HL-60 (cell line): ENCODE measurements around the gene TREH.

Experiments
- GABPA ChIP-seq: IDR thresholded peaks from 2 replicates; pipeline ENCODE4 v1.6.1; 2012; ENCODE audit warnings: low read depth
- POLR2AphosphoS5 ChIP-seq: IDR thresholded peaks from 2 replicates; pipeline ENCODE4 v1.6.1; 2012; ENCODE audit warnings: low read depth
- TF ChIP-seq, protein P1 (sequence below): IDR thresholded peaks from one replicate; pipeline ENCODE4 v1.5.1; 2011; ENCODE audit warnings: low read length, control low read depth, inconsistent platforms; ENCODE audit not compliant: insufficient read depth
- TF ChIP-seq, protein P2 (sequence below): IDR thresholded peaks from 2 replicates; pipeline ENCODE4 v1.6.1; 2012; ENCODE audit warnings: low read depth; ENCODE audit not compliant: insufficient replicate concordance

DNA sequence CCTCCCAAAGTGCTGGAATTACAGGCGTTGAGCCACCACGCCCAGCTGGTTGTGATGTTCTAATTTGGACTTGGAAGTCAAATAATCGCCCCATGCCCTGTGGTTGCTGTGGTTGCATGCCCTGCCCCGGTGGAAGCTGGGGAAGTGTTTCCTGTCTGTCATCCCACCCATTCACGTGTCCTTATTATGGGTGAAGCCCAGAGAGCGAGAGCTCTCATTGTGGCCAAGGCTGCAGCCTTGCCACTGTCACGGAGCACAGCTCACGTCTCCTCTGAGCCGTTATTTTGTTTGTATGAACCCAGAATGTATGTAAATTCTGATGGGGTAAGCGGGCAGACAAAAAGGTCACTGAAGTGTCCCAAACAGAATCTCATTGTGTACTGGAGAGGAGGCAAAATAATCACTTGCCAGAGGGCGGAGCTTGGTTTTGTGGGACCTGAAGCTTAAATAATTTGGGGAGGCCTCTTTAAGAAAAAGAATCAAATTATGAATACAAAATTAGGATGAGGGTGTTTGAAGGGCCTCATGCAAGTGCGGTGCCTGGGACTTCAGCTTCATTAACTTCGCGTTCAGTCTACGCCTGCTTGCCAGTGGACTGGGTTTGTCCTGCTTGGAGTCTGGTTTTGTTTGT lies 25.8 kb upstream of the TREH start:
- TF ChIP-seq, protein P1, sequence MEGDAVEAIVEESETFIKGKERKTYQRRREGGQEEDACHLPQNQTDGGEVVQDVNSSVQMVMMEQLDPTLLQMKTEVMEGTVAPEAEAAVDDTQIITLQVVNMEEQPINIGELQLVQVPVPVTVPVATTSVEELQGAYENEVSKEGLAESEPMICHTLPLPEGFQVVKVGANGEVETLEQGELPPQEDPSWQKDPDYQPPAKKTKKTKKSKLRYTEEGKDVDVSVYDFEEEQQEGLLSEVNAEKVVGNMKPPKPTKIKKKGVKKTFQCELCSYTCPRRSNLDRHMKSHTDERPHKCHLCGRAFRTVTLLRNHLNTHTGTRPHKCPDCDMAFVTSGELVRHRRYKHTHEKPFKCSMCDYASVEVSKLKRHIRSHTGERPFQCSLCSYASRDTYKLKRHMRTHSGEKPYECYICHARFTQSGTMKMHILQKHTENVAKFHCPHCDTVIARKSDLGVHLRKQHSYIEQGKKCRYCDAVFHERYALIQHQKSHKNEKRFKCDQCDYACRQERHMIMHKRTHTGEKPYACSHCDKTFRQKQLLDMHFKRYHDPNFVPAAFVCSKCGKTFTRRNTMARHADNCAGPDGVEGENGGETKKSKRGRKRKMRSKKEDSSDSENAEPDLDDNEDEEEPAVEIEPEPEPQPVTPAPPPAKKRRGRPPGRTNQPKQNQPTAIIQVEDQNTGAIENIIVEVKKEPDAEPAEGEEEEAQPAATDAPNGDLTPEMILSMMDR, result no peak
- TF ChIP-seq POLR2AphosphoS5 (peak; percentile 50; the same call in 1 of the 2 replicates), GABPA (no peak)
- TF ChIP-seq, protein P2, sequence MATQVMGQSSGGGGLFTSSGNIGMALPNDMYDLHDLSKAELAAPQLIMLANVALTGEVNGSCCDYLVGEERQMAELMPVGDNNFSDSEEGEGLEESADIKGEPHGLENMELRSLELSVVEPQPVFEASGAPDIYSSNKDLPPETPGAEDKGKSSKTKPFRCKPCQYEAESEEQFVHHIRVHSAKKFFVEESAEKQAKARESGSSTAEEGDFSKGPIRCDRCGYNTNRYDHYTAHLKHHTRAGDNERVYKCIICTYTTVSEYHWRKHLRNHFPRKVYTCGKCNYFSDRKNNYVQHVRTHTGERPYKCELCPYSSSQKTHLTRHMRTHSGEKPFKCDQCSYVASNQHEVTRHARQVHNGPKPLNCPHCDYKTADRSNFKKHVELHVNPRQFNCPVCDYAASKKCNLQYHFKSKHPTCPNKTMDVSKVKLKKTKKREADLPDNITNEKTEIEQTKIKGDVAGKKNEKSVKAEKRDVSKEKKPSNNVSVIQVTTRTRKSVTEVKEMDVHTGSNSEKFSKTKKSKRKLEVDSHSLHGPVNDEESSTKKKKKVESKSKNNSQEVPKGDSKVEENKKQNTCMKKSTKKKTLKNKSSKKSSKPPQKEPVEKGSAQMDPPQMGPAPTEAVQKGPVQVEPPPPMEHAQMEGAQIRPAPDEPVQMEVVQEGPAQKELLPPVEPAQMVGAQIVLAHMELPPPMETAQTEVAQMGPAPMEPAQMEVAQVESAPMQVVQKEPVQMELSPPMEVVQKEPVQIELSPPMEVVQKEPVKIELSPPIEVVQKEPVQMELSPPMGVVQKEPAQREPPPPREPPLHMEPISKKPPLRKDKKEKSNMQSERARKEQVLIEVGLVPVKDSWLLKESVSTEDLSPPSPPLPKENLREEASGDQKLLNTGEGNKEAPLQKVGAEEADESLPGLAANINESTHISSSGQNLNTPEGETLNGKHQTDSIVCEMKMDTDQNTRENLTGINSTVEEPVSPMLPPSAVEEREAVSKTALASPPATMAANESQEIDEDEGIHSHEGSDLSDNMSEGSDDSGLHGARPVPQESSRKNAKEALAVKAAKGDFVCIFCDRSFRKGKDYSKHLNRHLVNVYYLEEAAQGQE, result no peak
